K562 (cell line): ENCODE data around the gene GLIS1. TPM values are rescaled to one million over a fixed set of nuclear protein-coding genes. Genes with fewer than 3 reads are reported as not detected.

Experiments used
- ATAC-seq: fragments of 200-7000 bp; cut with Tn5 transposase; 3 replicates; pipeline ENCODE4 v1.9.1; 2020; ENCODE audit warnings: moderate library complexity
- BruUV-seq: library from RNA; stranded (reverse); fragments of 400-500 nt; replicated peaks from 2 replicates; lab custom pipeline; 2021; lab: Mats Ljungman, UMichigan
- CTCF ChIA-PET: fragments of 300-600 bp; formaldehyde crosslinking; extraction: SDS; loops from one replicate; lab custom pipeline; 2021; ENCODE audit warnings: low intra/inter-chr PET ratio; lab: Yijun Ruan, JAX
- POLR2A ChIA-PET: fragments of 300-600, 350-650 bp; sonication (Branson Sonifier 250); formaldehyde crosslinking; extraction: SDS; loops from one replicate; lab custom pipeline; 2021; ENCODE audit warnings: antibody characterized with exemption, inconsistent platforms; lab: Yijun Ruan, JAX
- DNase-seq, 4 experiments: peaks; one replicate each; pipeline versions ENCODE4 v3.0.0 to v3.0.0-alpha.2; 2011 to 2018; ENCODE audit warnings: low spot score in 3 of 4, mixed read lengths in 3 of 4; ENCODE audit errors: extremely low read depth in 1 of 4
- FAIRE-seq: peaks from 2 replicates; lab custom pipeline; 2011; peaks lifted over from hg19 to GRCh38; lab: Jason Lieb, UNC
- H2AFZ ChIP-seq: 2 replicates; pipeline ENCODE4 v1.6.0; 2011; ENCODE audit warnings: low read depth, low read length, control low read depth, inconsistent platforms
- H3K27ac ChIP-seq: fragments of 200-600 bp; 3 replicates; pipeline ENCODE4 v1.8.0; 2011; ENCODE audit warnings: low read depth, mild to moderate bottlenecking, control low read depth, inconsistent platforms, low read length, moderate library complexity, mixed read lengths; ENCODE audit errors: extremely low read depth
- H3K27me3 ChIP-seq, 2 experiments: fragments of 300-600 bp in 1 of 2; 2 replicates in 1 of 2; 3 replicates in 1 of 2; pipeline versions ENCODE4 v1.6.0 to v1.8.0; 2011; ENCODE audit warnings: inconsistent platforms in 2 of 2, low read length in 2 of 2, mild to moderate bottlenecking in 1 of 2, mixed read lengths in 1 of 2, moderate library complexity in 1 of 2; ENCODE audit not compliant: control insufficient read depth in 2 of 2, insufficient read depth in 2 of 2
- H3K36me3 ChIP-seq: fragments of 300-600 bp; 3 replicates; pipeline ENCODE4 v1.8.0; 2011; ENCODE audit warnings: mild to moderate bottlenecking, low read length, inconsistent platforms; ENCODE audit not compliant: control insufficient read depth, insufficient read depth
- H3K4me1 ChIP-seq, 2 experiments: fragments of 200-600 bp in 1 of 2; replicated peaks in 1 of 2; 2 replicates in 1 of 2; 3 replicates in 1 of 2; pipeline versions ENCODE4 v1.5.1 to v1.8.0; 2011; ENCODE audit warnings: inconsistent platforms in 2 of 2, low read length in 2 of 2, mild to moderate bottlenecking in 1 of 2, mixed read lengths in 1 of 2, moderate library complexity in 1 of 2; ENCODE audit not compliant: control insufficient read depth in 2 of 2, insufficient read depth in 2 of 2
- H3K4me2 ChIP-seq: 2 replicates; pipeline ENCODE4 v1.6.1; 2011; ENCODE audit warnings: low read length, control low read depth, inconsistent platforms, mixed read lengths; ENCODE audit not compliant: insufficient read depth
- H3K4me3 ChIP-seq: fragments of 200-600 bp; sonication (generic), shearing (Covaris generic); 2 replicates; pipeline ENCODE4 v1.5.1; 2016; ENCODE audit warnings: control low read depth, inconsistent platforms
- H3K79me2 ChIP-seq: fragments of 200-600 bp; 3 replicates; pipeline ENCODE4 v1.8.0; 2011; ENCODE audit warnings: low read length, inconsistent platforms; ENCODE audit not compliant: control insufficient read depth, insufficient read depth
- H3K9ac ChIP-seq, 2 experiments: 2 replicates each; pipeline versions ENCODE4 v1.6.0 to v1.6.1; 2011; ENCODE audit warnings: low read depth in 2 of 2, low read length in 2 of 2, control low read depth in 1 of 2, inconsistent platforms in 1 of 2, mild to moderate bottlenecking in 1 of 2, mixed read lengths in 1 of 2; ENCODE audit not compliant: insufficient read depth in 1 of 2
- H3K9me1 ChIP-seq: one replicate; pipeline ENCODE4 v1.6.0; 2011; ENCODE audit warnings: inconsistent platforms, mild to moderate bottlenecking, low read length, moderate library complexity; ENCODE audit not compliant: control insufficient read depth, insufficient read depth
- H3K9me3 ChIP-seq: replicated peaks from 2 replicates; pipeline ENCODE4 v1.5.1; 2011; ENCODE audit warnings: low read depth, low read length, inconsistent platforms; ENCODE audit not compliant: control insufficient read depth, insufficient read depth
- H4K20me1 ChIP-seq: replicated peaks from 2 replicates; pipeline ENCODE4 v1.6.1; 2011; ENCODE audit warnings: low read length, inconsistent platforms, mixed read lengths; ENCODE audit not compliant: control insufficient read depth, insufficient read depth
- JUND ChIP-seq, 2 experiments: IDR thresholded peaks; 2 replicates in 1 of 2; 3 replicates in 1 of 2; pipeline ENCODE4 v1.6.1; 2011; ENCODE audit warnings: borderline replicate concordance in 2 of 2, low read depth in 2 of 2, low read length in 2 of 2, improper control_type of control experiment in 1 of 2, missing biosample characterization in 1 of 2, missing genetic modification characterization in 1 of 2, missing genetic modification reagents in 1 of 2
- KDM4B ChIP-seq, 2 experiments: fragments of 450-650 bp in 1 of 2; sonication (generic) in 1 of 2; IDR thresholded peaks; 2 replicates each; pipeline ENCODE4 v1.6.1; 2016 to 2017; ENCODE audit warnings: borderline replicate concordance in 2 of 2, antibody characterized with exemption in 1 of 2, low read depth in 1 of 2, mild to moderate bottlenecking in 1 of 2
- SMC3 ChIP-seq: conservative IDR thresholded peaks from 2 replicates; pipeline ENCODE4 v1.6.1; 2011; ENCODE audit warnings: low read depth, low read length, improper control_type of control experiment; ENCODE audit not compliant: insufficient read depth
- SREBF1 ChIP-seq: fragments of 150-350 bp; IDR thresholded peaks from 2 replicates; pipeline ENCODE4 v1.6.1; 2014; ENCODE audit warnings: antibody characterized with exemption, low read depth, low read length, borderline replicate concordance
- ZFP36 ChIP-seq: fragments of 150-350 bp; IDR thresholded peaks from 2 replicates; pipeline ENCODE4 v1.6.1; 2018; ENCODE audit warnings: low read length, low read depth; ENCODE audit not compliant: partially characterized antibody
- WGBS: fragments of 100-300 bp; shearing (Covaris generic); methylation state at CpG from one replicate; pipeline ENCODE4 v1.1.6; 2016; ENCODE audit warnings: low coverage, mixed read lengths; ENCODE audit not compliant: insufficient coverage; ENCODE audit errors: missing lambda C conversion rate; 5-methylcytosine and 5-hydroxymethylcytosine counted together
- in situ Hi-C: fragments of 300-500 bp; cut with MboI; formaldehyde crosslinking; loops from 4 replicates; pipeline ENCODE4 v1.15.0; 2018; ENCODE audit warnings: inconsistent platforms, mixed read lengths
- intact Hi-C: fragments of 100-400 bp; cut with micrococcal nuclease; formaldehyde crosslinking; loops from 2 replicates; pipeline ENCODE4 v1.14.2; 2022
- polyA plus RNA-seq, 8 experiments: library from polyadenylated mRNA; depleted of rRNA in 4 of 8; stranded (reverse) in 5 of 8; unstranded in 3 of 8; fragments of >200 nt; fragmentation: Nextera tagmentation in 2 of 8; fragmentation: Illumina TruSeq in 1 of 8; extraction: Ambion mirVana in 2 of 8; extraction: Trizol in 1 of 8; gene quantifications; 2 replicates each; pipeline versions ENCODE4 v1.2.1 to v1.2.3, GENCODE V29; 2011 to 2014; ENCODE audit warnings: inconsistent platforms in 1 of 8, missing spikeins in 1 of 8
- total RNA-seq, 7 experiments: library from RNA; depleted of rRNA in 6 of 7; stranded (reverse); fragments of >200 nt in 6 of 7; fragmentation: Illumina TruSeq in 2 of 7; extraction: Trizol in 2 of 7; gene quantifications; 2 replicates each; pipeline versions ENCODE4 v1.2.1 to v1.2.3, GENCODE V29; 2011 to 2021; ENCODE audit warnings: low replicate concordance in 1 of 7
- TF ChIP-seq, protein P1 (sequence below): fragments of 250-450 bp; sonication (Bioruptor Pico); IDR thresholded peaks from 2 replicates; pipeline ENCODE4 v1.4.0; 2020; ENCODE audit warnings: mild to moderate bottlenecking

Gene GLIS1
- total and polyA plus RNA-seq, 9 of the 15 experiments (the other 6 are each of a cell fraction or from before 2014, with no cell fraction given) = not detected

DNA sequence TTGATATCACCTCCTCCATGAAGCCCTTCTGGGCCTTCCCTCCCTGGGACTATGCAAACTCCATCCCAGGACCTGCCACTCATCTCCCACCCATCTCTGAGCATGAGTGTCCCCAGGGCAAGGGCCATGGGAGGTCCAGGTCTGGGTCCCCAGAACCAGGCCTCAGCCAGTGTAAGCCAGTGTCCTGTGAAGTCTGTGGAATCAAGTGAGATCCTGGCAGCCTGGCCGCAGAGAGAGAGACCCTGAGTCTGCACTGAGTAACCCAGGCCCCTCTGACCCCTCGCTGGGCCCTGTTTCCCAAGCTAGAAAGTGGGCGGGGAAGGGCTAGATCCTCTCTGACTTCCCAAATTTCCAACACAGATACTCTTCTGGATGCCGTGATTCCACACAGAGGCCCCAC, 147.0 kb downstream of the GLIS1 start:
- no peaks in the 10 kb centered on the region for H3K79me2 ChIP-seq
- H3K4me3 ChIP-seq = no peak overlapping the region
- H3K4me2 ChIP-seq = no peak overlapping the region
- H3K27me3 ChIP-seq = peaks cover 23 to 64% of the 10 kb centered on the region in 2 experiments; a peak in 4 of 5 replicates
- H4K20me1 ChIP-seq = peaks cover 29% of the 10 kb centered on the region
- in situ Hi-C loops = no loop called here
- no peaks in the 10 kb centered on the region for H3K9me3 ChIP-seq
- peaks cover 0 to 11% of the 10 kb centered on the region in 2 experiments; a peak in 2 of 5 replicates for H3K4me1 ChIP-seq
- no peak for FAIRE-seq
- intact Hi-C loops = no loop called here
- no peak overlapping the region; a peak in 1 of 4 replicates for H3K9ac ChIP-seq
- H3K9me1 ChIP-seq = no peaks in the 10 kb centered on the region
- no peak overlapping the region for H2AFZ ChIP-seq
- no peak overlapping the region for H3K27ac ChIP-seq
- no peaks in the 10 kb centered on the region for H3K36me3 ChIP-seq
- DNase-seq = no peak
- TF ChIP-seq KDM4B (IDR thresholded peaks at IDR 0.05; ENCODE audit: borderline replicate concordance in 2 of 2, low read depth in 1 of 2) (no peak), ZFP36 (peak; percentile 10), JUND (IDR thresholded peaks at IDR 0.05; ENCODE audit: borderline replicate concordance, low read depth, low read length) (no peak), JUND (tag; IDR thresholded peaks at IDR 0.05; ENCODE audit: borderline replicate concordance, low read depth, low read length) (no peak), SMC3 (no peak), SREBF1 (no peak)
- TF ChIP-seq, protein P1, sequence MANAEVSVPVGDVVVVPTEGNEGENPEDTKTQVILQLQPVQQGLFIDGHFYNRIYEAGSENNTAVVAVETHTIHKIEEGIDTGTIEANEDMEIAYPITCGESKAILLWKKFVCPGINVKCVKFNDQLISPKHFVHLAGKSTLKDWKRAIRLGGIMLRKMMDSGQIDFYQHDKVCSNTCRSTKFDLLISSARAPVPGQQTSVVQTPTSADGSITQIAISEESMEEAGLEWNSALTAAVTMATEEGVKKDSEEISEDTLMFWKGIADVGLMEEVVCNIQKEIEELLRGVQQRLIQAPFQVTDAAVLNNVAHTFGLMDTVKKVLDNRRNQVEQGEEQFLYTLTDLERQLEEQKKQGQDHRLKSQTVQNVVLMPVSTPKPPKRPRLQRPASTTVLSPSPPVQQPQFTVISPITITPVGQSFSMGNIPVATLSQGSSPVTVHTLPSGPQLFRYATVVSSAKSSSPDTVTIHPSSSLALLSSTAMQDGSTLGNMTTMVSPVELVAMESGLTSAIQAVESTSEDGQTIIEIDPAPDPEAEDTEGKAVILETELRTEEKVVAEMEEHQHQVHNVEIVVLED (CRISPR knock-in tag) = no peak
- ChIA-PET CTCF (no interaction called here), POLR2A (interaction anchor here (1.1 to 2.2 kb wide), 2 partner anchors 12 to 19 kb away, joined by 3 to 8 read pairs; no protein-coding TSS in a partner anchor)
- ATAC-seq = no peak
- BruUV-seq = no TSS peak
- 4% methylated on average over 4 of the region's 4 CpGs for WGBS
